GM13977 (cell line): ENCODE results near the gene CD300LG.
"Not testable (repeated sequence)": the region's sequence is repeated elsewhere in the genome, so short reads cannot be mapped to it uniquely, and the experiment has no call there.

ENCODE experiments used
- DNase-seq: peaks from one replicate; pipeline ENCODE4 v3.0.0; 2012; ENCODE audit warnings: low spot score
- in situ Hi-C: fragments of 300-500 bp; cut with MboI; formaldehyde crosslinking; loops from one replicate; pipeline ENCODE4 v1.12.0; 2022; ENCODE audit warnings: low sequenced_read_pairs, low pct_unique_long_range_greater_than_20kb, mixed read lengths, inconsistent platforms; ENCODE audit not compliant: unreplicated experiment
- TF ChIP-seq, protein P1 (sequence below): IDR thresholded peaks from 2 replicates; pipeline ENCODE4 v1.5.1; 2012; ENCODE audit warnings: mild to moderate bottlenecking, control low read depth; ENCODE audit not compliant: insufficient read depth; ENCODE audit errors: extremely low read depth, missing control alignments

CD300LG gene

DNA sequence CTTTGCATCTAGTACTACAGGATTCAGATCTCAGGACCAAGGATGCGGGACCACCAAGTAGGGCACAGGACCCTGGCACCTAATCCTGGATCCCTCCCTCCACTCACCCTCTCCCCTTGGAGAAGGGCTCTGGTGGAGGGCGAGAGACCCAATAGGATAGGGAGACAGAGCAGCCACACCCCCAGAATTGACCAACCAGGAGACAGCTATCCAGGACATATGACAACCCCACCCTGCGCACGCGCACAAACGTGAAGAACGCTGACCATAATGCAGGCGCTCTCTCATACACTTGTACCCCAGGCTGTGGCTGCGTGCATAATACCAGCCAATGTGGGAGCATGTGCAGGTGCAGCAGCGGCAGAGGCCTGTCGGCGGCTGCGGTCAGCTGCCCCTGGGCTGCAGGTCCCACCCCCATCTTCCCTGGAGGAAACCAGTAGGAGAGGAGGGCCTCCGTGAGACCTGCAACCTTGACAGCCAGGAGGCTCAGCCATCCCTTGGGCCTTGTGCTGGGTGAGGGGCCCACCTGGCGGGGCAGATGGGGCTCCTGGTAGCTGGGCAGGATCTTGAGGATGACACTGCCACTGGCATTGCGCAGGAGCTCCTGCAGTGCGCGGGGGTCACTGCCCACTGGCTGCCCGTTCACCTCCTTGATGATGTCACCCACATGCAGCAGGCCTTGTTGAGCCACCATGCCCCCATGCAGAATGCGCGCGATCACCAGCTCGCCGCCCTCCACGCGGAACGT lies 35.0 kb downstream of the CD300LG start:
- no peak for DNase-seq
- in situ Hi-C loops = no loop called here
- TF ChIP-seq, protein P1, sequence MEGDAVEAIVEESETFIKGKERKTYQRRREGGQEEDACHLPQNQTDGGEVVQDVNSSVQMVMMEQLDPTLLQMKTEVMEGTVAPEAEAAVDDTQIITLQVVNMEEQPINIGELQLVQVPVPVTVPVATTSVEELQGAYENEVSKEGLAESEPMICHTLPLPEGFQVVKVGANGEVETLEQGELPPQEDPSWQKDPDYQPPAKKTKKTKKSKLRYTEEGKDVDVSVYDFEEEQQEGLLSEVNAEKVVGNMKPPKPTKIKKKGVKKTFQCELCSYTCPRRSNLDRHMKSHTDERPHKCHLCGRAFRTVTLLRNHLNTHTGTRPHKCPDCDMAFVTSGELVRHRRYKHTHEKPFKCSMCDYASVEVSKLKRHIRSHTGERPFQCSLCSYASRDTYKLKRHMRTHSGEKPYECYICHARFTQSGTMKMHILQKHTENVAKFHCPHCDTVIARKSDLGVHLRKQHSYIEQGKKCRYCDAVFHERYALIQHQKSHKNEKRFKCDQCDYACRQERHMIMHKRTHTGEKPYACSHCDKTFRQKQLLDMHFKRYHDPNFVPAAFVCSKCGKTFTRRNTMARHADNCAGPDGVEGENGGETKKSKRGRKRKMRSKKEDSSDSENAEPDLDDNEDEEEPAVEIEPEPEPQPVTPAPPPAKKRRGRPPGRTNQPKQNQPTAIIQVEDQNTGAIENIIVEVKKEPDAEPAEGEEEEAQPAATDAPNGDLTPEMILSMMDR = no peak

DNA sequence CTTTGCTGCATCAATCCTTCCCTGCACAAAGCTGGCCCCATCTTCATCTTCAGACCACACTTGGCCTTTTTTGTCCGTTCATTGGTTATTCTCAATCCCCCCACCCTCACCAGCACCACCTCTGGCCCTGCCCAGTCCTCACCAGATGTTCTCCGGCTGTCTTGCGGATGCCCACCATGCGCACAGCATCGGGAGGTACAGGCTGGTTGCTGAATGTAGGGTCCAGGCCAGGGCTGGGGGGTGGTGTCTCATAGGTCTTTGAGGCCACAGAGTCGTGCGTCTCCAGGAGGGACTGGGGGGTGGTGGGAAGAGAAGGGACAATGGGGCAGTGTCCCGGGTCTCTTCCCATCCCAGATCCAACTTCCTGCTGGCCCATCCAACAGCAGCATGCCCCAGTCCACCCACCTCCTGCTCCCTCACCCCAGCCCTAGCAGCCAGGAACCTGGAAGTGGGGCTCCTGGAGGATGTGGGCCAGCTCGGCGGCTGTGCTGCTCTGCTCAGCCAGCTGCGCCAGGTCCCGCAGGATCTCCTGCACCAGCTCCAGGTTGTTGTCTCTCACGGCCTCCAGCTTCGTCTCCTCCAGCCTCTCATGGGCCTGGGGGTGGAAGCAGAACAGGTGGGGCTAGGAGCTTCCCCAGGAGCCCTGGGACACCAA lies 35.9 kb downstream of the CD300LG start:
- in situ Hi-C loops = no loop called here
- TF ChIP-seq, protein P1 = no peak
- no peak for DNase-seq

DNA sequence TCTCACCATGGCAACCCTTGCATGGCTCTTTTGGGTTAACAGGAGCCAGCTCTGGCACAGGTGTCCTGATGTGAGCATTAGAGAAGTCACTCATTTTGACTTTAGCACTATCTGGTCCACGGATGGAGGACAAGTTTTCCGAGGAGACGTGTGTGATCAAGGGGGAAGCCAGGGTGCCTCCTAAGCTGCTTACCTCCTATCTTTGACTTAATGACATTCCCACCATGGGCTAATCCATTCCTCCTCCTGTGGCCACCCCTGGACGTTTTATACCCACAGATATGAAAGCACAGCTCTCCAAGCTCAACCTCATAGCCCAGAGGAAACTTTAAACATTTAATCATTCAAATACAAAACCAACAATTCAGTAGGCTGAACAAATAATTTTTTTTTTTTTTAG lies 41.6 kb downstream of the CD300LG start:
- no peak for DNase-seq
- TF ChIP-seq, protein P1 = no peak
- in situ Hi-C loops = no loop called here

DNA sequence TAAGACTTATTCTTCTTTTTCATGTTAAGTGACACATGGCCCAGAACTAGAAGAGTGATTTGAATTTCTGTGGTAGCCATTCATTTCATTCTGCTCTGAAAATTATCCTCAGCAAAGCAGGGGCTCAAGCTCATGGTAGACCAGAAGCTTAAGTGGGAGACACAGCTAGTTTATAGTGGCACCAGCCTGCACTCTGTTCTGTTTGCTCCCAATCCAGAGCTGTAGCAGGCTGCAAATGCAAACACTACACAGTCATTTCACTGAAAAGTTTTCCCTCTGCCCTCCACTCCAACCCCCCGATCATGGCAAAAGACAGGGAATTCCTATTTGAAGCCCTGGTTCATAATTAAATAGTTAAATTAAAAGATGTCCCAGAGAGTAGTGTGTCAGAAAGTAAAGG lies 43.3 kb downstream of the CD300LG start:
- in situ Hi-C loops = no loop called here
- TF ChIP-seq, protein P1 = no peak
- no peak for DNase-seq

DNA sequence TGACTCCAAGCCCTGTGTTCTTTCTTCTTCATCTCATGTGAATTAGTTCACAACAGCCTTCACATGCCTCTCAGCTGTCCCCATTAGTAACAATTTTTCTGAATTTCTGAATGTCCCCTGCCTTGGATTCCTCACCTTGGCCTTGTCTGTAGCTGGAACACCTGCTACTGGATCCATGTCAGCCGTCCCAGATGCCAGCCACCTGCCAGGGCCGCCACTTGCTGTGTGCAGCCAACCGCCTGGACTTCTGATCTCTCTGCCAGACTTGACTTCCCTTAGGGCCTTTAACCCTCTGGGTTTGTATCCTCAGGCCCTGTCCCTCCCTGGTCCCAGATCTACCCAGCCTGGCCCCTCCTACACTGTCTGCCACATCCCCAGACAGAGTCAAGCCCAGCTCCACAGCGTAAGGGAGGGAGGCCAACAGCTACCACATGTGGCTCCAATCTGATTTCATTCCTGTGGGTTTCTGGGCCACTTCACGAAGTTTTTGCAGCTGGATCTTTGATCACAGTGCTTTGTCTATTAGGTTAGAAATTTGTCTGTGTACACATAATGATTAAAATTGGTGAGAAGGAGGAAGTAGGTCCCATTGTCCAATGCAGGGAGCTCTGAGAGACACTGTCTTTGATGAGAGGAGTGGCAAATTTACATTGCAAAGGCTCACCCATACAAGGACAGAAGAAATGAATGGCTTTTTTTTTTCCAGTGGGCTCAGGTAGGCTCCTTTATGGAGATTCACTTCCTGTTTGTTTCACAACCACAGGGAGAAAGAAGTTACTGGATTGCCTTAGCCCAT lies 45.1 kb downstream of the CD300LG start:
- DNase-seq = no peak
- TF ChIP-seq, protein P1 = no peak
- in situ Hi-C loops = no loop called here

DNA sequence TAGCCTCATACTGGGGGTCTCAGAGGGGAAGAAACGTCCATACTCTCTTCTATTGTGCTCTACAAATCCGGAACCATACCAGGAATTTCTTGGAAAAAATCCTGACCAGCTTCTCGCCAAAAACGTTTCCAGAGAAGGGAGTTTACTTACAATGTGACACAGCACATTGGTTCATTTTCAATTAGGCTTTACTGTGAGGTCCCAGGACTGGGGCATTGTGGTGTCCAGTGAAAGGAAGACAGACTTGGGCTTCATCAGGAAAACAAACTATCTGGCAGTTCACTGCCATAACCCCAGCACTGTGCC lies 45.6 kb downstream of the CD300LG start:
- TF ChIP-seq, protein P1 = no peak
- DNase-seq = no peak
- in situ Hi-C loops = no loop called here

DNA sequence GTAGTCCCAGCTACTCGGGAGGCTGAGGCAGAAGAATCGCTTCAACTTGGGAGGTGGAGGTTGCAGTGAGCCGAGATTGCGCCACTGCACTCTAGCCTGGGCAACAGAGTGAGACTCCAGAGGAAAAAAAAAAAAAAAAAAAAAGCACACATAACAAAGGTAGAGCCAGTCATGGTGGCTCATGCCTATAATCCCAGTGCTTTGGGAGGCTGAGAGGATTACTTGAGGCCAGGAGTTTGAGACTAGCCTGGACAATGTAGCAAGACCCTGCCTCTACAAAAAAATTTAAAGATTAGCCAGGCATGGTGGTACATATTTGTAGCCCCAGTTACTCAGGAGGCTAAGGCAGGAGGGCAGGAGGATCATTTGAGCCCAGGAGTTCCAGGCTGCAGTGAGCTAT lies 47.5 kb downstream of the CD300LG start:
- DNase-seq, in situ Hi-C loops: not testable (repeated sequence)
